HG02870 (cell line): Measurements from ENCODE around the gene DEFB131B.
"Not testable (repeated sequence)": the region's sequence is repeated elsewhere in the genome, so short reads cannot be mapped to it uniquely, and the experiment has no call there.

ENCODE experiments used
- ATAC-seq: cut with Tn5 transposase; IDR thresholded peaks from one replicate; pipeline ENCODE4 v1.9.1; 2021; ENCODE audit warnings: mild to moderate bottlenecking, moderate library complexity; ENCODE audit not compliant: unreplicated experiment

Gene DEFB131B

DNA sequence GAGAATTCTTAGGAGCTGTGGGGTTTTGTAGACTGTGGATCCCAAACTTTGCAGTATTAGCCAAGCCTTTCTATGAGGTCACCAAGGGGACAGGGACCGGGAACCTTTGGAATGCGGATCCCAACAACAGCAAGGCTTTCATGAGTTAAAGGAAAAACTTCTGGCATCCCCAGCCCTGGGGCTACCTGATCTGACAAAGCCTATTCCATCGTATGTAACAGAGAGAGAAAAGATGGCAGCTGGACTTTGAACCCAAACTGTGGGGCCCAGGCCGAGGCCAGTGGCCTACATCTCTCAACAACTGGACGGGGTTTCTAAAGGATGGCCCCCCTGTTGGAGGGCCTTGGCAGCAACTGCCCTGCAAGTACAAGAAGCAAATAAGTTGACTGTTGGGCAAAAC lies 32.5 kb downstream of the DEFB131B start:
- not testable (repeated sequence) for ATAC-seq

DNA sequence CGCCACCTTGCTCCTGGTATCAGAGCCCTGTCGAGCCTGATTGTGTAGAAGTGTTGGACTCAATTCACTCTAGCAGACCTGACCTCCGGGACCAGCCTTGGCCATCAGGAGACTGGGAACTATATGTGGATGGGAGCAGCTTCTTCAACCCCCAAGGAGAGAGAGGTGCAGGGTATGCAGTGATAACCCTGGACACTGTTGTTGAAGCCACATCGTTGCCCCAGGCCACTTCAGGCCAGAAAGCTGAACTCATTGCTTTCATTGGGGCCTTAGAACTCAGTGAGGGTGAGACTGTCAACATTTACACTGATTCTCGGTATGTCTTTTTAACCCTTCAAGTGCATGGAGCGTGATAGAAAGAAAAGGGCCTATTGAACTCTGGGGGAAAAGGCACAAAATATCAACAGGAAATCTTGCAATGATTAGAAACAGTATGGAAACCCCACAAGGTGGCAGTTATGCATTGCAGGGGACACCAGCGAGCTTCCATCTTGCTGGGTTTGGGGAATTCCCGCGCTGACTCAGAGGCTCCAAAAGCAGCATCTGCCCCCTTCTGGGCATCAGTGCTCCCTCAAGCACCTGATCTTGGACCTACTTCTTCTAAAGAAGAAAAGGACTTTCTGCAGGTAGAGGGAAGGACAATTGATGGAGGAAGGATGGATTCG lies 33.2 kb downstream of the DEFB131B start:
- not testable (repeated sequence) for ATAC-seq

DNA sequence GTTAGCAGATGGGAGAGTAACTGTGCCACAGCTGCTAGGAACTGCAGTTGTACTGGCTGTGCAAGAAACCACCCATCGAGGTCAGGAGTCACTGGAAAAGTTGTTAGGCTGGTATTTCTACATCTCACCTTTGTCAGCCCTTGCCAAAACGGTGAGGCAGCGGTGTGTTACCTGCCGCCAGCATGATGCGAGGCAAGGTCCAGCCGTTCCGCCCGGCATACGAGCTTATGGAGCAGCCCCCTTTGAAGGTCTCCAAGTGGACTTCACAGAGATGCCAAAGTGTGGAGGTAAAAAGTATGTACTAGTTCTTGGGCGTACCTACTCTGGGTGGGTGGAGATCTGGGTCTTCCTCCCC lies 33.7 kb downstream of the DEFB131B start:
- ATAC-seq, result not testable (repeated sequence)

DNA sequence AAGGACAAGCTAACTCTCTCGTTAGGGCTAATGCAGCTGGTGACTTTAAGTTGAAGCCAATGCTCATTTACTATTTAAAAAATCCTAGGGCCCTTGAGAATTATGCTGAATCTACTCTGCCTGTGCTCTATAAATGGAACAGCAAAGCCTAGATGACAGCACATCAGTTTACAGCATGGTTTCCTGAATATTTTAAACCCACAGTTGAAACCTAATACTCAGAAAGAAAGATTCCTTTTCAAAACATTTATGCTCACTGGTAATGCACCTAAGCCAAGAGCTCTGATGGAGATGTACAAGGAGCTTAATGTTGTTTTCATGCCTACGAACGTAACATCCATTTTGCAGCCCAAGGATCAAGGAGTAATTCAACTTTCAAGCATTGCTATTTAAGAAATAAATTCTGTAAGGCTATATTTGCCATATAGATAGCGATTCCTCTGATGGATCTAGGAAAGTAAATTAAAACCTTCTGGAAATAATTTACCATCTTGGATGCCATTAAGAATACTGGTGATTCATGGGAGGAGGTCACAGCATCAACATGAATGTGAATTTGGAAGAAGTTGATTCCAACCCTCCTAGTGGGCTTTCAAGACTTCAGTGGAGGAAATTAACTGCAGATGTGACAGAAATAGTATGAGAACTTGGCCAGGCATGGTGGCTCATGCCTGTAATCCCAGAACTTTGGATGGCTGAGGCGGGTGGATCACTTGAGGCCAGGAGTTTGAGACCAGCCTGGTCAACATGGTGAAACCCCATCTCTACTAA lies 35.7 kb downstream of the DEFB131B start:
- ATAC-seq, result no peak

DNA sequence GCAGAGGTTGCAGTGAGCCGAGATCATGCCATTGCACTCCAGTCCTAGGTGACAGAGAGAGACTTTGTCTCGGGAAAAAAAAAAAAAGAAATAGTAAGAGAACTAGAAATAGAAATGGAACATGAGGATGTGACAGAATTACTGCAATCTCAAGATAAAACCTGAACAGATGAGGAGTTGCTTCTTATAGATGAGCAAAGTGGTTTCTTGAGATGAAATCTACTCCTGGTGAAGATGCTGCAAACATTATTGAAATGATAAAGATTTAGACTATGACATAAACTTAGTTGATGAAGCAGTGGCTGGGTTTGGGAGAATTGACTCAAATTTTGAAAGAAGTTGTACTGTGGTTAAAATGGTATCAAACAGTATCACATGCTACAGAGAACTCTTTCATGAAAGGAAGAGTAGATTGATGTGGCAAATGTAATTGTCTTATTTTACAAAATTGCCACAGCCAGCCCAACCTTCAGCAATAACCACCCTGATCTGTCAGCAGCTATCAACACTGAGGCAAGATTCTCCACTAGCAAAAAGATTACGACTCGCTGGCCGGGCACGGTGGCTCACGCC lies 36.5 kb downstream of the DEFB131B start:
- ATAC-seq, result no peak

DNA sequence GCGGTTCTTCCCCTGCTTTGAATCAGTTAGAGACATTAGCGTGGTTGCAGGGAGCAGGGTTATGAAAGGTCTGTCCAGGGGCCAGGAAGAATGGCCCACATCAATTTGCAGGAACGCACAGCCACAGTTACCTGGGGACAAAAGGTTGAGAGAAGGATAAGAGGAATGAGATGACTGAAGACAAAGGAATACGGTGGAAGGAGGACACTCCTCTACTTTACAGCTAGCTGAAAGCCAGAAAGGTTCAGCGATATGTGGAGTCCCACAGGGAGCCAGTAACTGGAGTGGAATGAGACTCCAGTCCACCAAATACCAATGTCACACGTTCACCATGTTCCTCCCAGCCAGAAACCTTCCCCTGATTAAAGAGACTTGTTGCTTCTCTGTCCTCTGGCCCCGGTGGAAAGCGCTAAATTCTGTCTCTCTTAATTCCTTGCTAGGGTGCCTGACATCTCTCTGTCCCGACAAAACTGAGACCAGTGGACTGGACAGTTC lies 39.4 kb downstream of the DEFB131B start:
- no peak for ATAC-seq

DNA sequence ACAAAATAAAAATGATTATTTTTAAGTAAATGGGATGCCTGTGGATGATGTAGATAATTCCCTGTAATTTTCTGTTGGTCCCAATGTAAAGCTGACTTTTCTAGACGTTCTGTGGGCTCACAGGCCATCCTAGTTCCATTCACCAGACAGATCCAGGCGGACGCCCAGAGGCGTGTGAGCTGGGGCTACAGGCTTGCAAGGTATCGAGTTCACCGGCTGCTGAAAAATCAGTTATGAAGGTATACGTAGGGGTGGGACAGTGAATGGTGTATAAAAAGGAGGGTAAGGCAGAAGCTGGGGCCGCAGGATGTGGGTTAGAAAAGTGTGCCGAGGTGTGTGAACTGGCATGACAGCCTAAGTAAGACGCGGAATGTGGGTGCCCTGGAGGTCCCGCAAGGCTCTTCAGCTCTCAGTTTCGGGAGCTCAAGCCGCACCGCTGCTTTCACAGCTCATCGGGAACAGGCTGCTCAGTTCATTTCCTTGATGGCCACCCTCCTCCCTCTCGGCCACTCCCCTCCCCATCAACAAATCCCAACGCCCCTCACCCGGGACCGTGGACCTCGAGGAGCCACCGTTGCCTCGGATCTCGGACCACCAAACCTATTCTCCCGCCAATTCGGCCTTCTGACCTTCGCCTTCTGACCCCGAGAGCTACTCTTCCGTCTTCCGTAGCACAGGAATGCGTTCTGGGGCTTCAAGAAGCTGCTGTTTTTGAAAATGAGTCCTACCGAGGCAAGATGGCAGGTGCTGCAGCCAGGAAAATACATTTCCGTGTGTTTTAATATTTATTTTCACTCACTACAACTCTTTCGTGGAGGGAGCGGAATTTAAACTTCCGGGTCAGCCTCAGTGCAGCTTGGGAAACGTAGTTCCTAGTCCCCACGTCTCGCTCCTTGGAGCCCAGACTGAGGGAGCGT lies 49.8 kb downstream of the DEFB131B start, which contains the start of gene XNDC1N:
Gene XNDC1N, minus strand, starts transcription at position 775 of the 917 bp plus-strand sequence. CDS start 5,241 bp downstream, outside the sequence.
- ATAC-seq, result peak; percentile 71

DNA sequence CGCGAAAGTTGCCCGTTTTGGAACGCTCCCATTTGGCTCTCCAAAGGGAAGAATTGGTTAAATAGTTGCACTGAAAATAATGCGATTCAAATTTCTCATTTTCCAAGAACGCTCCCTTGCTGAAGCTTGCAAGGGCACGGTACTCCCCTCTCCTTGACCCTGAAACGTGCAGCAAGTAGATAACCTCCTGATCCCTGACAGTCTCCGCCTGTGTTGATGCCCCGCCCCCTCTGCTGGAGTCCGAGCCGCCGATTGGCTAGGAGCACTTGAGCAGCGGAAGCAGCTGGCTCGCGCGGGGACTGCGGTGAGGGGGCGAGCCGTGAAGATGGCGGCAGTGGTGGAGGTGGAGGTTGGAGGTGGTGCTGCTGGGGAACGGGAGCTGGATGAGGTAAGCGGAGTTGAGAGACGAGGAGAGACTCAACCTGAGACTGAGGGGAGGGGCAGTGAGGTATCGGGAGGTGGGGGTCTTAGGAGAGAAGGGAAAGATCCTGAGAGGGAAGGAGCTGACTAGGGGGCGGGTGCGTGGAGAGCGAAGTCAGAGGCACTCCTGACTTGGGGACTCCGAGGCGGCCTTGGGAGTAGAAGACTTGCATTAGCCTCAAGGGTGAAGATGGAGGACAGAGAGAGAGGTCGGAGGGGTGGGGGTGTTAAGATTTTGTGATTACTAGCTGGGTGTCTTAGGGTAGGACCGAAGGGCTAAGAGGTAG lies 50.6 kb downstream of the DEFB131B start, which contains the start of gene RNF121:
Gene RNF121, plus strand, starts transcription at position 310 of the 707 bp plus-strand sequence. Its CDS starts 16 bp downstream, at position 326.
- peak; percentile 67 for ATAC-seq

DNA sequence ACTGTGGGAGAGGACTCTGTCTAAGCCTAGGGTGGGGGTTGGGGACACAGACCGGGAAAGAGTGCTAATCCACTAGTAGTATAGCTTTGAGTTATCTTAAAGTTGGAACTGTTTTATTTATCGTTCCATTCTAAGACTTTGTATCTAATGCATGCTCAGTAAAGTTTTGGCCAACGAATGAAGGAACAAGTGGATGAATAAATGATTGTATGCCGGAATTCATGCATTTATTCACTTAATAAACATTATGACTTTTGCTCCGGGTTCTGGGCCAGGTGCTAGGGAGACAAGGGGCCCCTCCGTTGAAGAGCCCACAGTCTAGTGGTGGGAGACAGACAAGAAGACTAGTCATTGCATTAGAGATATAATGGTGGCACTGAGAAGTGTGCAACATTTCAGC lies 51.2 kb downstream of the DEFB131B start:
- no peak for ATAC-seq

DNA sequence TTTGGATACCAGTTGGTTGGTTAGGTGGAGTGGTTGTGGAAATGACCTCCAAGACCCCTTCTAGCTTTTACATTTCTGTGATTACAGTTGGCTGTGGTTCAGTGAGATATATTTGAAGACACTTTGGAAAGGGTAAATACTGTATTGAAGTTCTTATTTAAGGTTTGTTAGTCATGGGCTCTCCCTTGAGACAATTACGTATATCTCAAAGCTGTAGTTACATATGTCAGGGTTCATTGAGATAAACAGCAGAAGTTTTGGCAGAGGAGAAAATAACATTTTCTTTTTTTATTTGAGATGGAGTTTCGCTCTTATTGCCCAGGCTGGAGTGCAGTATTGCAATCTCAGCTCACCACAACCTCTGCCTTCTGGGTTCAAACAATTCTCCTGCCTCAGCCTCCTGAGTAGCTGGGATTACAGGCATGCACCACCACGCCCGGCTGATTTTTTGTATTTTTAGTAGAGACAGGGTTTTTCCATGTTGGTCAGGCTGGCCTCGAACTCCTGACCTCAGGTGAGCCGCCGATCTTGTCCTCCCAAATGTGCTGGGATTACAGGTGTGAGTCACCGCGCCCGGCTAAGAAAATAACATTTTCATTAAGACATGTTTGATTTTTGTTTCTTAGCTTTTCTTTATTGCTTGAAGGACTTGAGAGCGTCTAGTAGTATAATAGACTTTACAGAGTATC lies 52.4 kb downstream of the DEFB131B start:
- ATAC-seq, result no peak

DNA sequence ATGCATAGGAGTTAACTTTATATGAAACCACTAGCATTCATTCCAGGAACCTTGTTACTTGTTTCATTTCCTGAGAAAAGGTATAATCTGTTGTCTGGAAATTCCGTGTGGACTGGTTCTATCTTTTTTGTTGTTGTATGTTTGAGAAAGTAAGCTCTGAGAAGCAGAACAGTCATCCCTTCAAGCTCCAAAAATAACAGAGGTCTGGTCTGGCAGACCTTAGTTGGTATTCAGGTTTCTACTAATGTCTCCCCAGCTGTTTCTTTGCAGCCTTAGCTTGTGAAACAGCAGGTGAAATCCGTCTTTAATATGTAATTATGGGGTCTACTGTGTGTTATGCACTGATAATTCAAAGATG lies 53.0 kb downstream of the DEFB131B start:
- ATAC-seq, result no peak

DNA sequence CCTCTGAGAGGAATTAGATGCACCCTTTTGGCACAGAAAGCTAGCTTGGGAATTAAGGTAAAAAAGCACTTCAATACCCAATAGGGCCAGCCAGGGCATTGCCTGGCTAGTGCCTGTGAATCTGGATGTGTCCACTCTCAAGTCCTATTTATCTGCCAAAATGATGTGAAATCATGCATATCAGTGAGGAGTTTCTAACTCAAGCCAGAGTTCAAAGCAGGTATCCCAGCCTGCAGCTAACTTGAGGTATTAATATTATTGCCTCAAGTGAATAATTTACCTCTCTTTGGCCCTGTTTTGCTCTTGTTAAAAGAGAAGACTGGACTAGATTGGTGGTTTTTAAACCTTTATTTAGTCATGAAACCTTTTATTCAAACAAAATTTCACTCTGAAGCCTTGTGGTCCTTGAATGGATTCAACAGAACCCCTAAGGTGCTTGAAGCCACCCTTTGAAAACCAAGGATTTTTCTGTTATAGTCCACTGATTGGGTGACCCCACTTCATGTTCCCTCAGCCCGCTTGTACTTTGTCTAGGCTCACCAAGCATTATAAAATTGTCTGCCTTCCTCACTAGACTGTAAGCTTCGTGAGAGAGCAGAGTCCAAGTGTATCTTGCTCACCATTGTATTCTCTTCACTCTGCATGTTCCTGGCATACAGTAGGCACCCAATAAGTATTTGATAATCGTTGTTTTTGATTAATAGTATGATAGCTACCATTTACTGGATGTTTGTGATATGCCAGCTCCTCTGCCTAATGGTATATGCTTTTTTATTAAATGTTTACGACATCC lies 55.1 kb downstream of the DEFB131B start:
- ATAC-seq, result no peak
